ENCODE data around the gene SIRT2. TPM values are rescaled to one million over a fixed set of nuclear protein-coding genes. Genes with fewer than 3 reads are reported as not detected.
"Not testable (repeated sequence)": the region's sequence is repeated elsewhere in the genome, so short reads cannot be mapped to it uniquely, and the experiment has no call there.

SIRT2 gene
- polyA plus RNA-seq, 10 donors: 80.9 to 129 (median 97.4) TPM

DNA sequence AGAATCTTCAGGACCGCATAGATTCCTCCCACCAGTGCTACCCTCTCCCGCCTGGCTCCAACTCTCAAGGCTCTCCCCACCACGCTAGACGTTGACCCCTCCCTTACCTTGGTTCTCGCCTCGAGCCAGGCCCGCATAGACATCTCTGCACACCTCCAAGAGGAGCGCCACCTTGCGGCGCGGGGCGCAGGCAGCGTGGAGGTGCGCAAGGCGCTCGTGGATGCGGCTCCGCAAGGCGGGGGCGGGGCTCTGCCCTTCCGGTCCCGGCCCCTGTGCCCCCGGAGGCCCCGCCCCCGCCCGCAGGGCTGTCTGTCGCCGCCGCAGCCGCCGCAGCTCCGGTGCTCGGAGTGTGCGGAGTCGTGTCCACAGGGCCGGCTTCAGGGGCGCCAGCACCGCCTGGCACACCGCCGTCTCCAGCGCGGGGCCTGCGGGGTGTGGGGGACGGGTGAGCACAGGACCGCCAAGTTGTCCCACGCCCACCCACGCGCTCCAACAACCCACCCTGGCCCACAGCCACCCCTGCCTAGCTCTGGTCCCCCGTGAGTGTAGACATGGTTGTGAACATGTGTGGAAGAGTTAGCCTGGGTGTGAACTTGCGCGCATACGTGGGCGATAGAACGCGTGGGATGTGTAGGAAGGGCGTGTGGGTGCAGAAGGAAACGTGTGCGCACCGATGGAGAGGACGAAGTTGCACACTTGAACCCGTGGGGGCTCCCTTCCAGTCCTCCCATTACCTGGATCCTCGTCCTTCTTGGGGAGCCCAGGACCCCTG is 29.4 kb downstream of the SIRT2 start:
- peak; percentile 45 to 86 (median 82) for DNase-seq

DNA sequence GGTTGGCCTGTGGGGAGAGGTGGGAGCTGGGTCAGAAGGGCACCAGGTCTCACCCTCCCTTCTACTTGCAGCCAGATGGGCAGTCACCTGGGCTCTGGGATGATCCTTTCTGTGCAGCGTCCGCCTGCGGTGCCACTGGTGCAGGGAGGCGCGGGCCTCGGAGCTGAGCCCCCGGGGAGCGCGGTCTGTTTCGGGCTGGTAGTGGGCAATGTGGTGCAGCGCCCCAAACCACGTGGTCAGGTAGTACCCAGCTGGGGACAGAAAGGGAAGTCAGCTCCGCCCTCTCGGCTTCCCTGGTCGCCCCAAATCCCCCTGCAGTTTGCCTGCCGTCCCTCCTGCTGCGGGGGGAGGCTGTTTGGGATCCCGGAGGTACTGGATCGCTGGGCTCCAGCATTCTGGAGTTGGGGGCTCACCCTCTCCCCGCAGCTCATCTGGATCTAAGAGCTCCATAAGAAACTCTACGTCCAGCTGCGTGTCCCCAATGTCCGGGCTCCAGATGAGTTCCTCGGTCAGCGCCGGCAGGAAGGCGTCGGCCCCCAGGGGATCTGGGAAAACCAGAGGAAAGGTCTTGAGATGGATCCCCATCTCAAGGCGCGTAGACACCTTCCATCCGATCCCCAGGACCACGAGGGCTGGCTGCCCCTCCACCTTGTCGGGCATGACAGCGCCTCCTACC is 30.1 kb downstream of the SIRT2 start:
- DNase-seq: no peak

GRCh38 chr19:38868551-38868950 is 30.9 kb downstream of the SIRT2 start:
- DNase-seq: no peak

DNA sequence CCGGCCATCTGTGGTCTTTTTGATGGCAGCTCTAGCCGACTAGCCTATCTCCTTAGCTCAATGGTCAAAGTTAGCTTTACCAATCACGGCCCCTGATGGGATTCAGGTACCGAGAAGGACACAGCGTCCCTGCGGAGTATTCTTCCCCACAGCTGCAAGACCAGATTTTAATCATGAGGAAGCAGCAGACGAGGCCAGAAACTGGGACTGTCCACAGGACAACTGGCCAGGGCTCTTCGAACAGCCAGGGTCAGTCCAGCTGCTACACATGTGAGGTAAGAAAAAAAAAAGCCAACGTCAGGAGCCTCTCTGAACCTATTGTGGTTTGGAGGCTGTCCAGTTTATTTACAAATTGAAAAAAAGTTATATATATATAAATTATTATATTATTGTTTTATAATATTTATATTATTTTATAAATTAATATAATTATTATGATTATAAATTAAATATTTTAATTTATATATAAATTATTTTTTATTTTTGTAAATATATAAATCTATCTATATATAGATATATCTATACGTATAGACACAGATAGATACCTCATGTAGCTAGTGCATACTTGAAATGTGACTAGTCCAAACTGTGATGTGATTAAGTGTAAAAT is 32.1 kb downstream of the SIRT2 start:
- DNase-seq: peak in 1 of 3 donors; percentile 48

- DNase-seq: peak; percentile 62 to 93 (median 86)
These were observed 36.9 kb downstream of the SIRT2 start for GRCh38 chr19:38862321-38863059.

- DNase-seq: no peak
These were observed 38.0 kb downstream of the SIRT2 start for GRCh38 chr19:38861368-38861767.

- not testable (repeated sequence) for DNase-seq
These were observed 39.7 kb downstream of the SIRT2 start for GRCh38 chr19:38859631-38860204.

DNA sequence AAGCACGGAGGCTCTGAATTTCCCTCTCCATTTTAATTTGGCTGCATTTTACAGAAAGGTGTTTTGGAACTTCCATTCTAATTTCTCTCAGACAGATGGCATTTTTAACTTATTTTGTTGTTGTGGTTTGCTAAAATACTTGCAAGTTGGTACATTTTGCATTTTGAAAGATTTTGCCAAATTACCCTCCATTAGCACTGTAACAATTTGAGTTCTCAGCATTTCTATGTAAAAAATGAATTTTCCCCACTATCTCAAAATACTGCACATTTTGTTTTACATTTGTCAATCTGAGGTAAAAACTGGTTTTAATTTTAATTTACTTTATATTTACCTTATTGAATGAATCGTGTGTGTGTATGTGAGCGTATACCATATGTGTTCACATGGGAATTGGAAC is 42.6 kb downstream of the SIRT2 start:
- DNase-seq: no peak

- DNase-seq: not testable (repeated sequence)
These were observed 43.7 kb downstream of the SIRT2 start for GRCh38 chr19:38855751-38856150.

DNA sequence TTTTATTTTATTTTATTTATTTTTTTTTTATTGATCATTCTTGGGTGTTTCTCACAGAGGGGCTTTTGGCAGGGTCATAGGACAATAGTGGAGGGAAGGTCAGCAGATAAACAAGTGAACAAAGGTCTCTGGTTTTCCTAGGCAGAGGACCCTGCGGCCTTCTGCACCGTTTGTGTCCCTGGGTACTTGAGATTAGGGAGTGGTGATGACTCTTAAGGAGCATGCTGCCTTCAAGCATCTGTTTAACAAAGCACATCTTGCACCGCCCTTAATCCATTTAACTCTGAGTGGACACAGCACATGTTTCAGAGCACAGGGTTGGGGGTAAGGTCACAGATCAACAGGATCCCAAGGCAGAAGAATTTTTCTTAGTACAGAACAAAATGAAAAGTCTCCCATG is 44.5 kb downstream of the SIRT2 start:
- DNase-seq: not testable (repeated sequence)

DNA sequence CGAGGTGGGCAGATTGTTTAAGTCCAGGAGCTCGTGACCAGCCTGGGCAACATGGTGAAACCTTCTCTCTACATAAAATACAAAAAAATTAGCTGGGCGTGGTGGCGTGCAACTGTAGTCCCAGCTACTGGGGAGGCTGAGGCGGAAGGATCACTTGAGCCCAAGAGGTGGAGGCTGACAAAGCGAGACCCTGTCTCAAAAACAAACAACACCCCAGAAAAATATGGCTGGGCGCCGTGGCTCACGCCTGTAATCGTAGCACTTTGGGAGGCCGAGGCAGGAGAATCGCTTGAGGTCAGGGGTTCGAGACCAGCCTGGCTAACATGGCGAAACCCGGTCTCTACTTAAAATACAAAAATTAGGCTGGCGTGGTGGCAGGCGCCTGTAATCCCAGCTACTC is 46.2 kb downstream of the SIRT2 start:
- no peak for DNase-seq

- DNase-seq: peak; percentile 45 to 86 (median 71)
These were observed 47.0 kb downstream of the SIRT2 start for GRCh38 chr19:38852231-38853044.

DNA sequence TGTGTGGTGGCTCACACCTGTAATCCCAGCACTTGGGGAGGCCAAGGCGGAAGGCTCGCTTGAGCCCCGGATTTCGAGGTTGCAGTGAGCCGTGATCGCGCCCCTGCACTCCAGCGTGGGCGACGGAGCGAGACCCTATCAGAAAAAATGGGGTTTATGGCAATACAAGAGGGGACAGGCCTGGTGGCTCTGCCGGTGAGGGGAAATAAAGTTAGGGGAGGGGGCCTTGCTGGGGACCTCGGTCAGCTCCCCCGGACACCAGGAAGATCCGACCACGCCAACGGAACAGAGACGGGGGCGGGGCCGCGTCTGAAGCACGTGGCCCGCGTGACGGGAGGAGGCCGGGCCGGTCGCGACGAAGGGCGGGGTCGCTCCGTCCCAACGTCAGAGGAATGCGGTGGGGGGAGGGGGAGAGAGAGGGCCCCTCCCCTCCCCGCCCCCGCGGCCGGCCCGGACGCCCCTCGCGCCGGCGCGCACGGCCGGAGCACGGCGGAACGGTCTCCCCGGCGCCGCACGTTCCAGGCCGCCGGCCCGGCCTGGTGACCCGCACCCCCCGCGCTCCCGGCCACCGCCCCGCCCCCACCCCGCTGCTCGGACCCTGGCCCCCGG is 47.7 kb downstream of the SIRT2 start:
- DNase-seq: peak; percentile 95 to 98 (median 97)

GRCh38 chr19:38850976-38851621 is 48.3 kb downstream of the SIRT2 start:
- DNase-seq: peak in 2 of 3 donors; percentile 25 to 76

DNA sequence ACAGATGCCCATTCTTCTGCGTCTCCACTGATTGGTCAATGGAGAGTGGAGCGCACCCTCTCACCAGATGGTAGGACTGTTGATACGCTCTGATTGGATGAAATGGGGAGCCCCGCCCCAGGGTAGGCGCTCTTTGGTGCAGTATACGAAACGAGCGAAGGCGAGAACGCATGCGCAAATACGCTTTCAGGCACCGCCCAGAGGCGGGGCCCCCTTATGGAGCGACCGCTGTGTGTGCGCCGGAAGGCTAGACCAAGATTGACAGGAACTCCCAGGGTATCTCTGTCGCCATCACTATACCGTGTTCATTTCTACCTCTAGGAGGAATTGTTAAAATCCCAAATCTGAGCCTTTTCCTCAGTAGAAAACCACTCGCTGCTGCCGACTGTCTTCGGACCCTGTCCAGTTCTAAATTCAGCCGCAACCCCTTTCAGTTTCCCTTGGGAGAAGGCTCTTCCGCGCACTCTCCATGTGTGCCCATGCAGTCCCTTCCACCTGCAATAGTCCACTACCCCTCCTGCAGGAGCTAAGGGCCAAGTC is 48.9 kb downstream of the SIRT2 start:
- peak in 1 of 3 donors; percentile 100 for DNase-seq

- DNase-seq: peak in 2 of 3 donors; percentile 100
These were observed 49.5 kb downstream of the SIRT2 start, which contains the start of gene HNRNPL for GRCh38 chr19:38849860-38850435. HNRNPL (minus strand) TSS chr19:38849986; CDS start chr19:38849966, 20 bp downstream.

- peak; percentile 96 to 98 (median 98) for DNase-seq
These were observed 50.1 kb downstream of the SIRT2 start for GRCh38 chr19:38849147-38849859.
